ENCODE data around the gene ZNF232. TPM values are rescaled to one million over a fixed set of nuclear protein-coding genes. Genes with fewer than 3 reads are reported as not detected.
"Not testable (repeated sequence)": the region's sequence is repeated elsewhere in the genome, so short reads cannot be mapped to it uniquely, and the experiment has no call there.

ZNF232 gene
- total RNA-seq, 1 experiment from 2014 or later: 11.1 TPM

- CTCF ChIA-PET: no interaction called here
- Histone ChIP-seq H3K27me3 (ENCODE audit: insufficient read depth, low read length) (no peaks in the 10 kb centered on the region), H3K27ac (ENCODE audit: low read depth, low read length) (no peak overlapping the region), H3K9me2 (ENCODE audit: insufficient read depth) (no peaks in the 10 kb centered on the region), H3K4me2 (ENCODE audit: low read length) (no peak overlapping the region), H3K36me3 (ENCODE audit: control insufficient read depth in 1 of 2, insufficient read depth in 2 of 2, low read length in 2 of 2) (no peaks in the 10 kb centered on the region), H3K4me3 (replicated peaks in 1 of 2; ENCODE audit: low read depth in 1 of 2, low read length in 2 of 2) (no peak overlapping the region), H2AFZ (ENCODE audit: low read depth, low read length, poor library complexity, severe bottlenecking) (no peak overlapping the region), H4K20me1 (ENCODE audit: insufficient read depth) (no peaks in the 10 kb centered on the region), H3K79me2 (ENCODE audit: insufficient read depth, low read length) (no peaks in the 10 kb centered on the region), H3K9ac (ENCODE audit: low read length) (no peak overlapping the region), H3K4me1 (ENCODE audit: control insufficient read depth in 1 of 2, insufficient read depth in 2 of 2, low read length in 2 of 2) (no peaks in the 10 kb centered on the region), H3K9me3 (ENCODE audit: control insufficient read depth in 1 of 2, insufficient read depth in 1 of 2, low read depth in 1 of 2, low read length in 2 of 2) (no peaks in the 10 kb centered on the region)
- BruUV-seq (replicated peaks): no TSS peak
- POLR2A ChIA-PET: no interaction called here
- TF ChIP-seq ZNF274 (IDR thresholded peaks at IDR 0.05; ENCODE audit: low read depth, low read length) (no peak), EGR1 (IDR thresholded peaks at IDR 0.05; ENCODE audit: low read depth) (no peak), POLR2AphosphoS5 (IDR thresholded peaks at IDR 0.05; ENCODE audit: low read depth, low read length) (no peak), ZFX (IDR thresholded peaks at IDR 0.05) (no peak), CBX3 (IDR thresholded peaks at IDR 0.05; ENCODE audit: low read depth) (no peak)
- TF ChIP-seq, protein P1, sequence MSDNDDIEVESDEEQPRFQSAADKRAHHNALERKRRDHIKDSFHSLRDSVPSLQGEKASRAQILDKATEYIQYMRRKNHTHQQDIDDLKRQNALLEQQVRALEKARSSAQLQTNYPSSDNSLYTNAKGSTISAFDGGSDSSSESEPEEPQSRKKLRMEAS (IDR thresholded peaks at IDR 0.05): no peak
- ATAC-seq (no peak), DNase-seq (ENCODE audit: low read depth, low spot score) (no peak)
- RAD21 ChIA-PET (ENCODE audit: low non-redundant PET in 1 of 2, low total read pairs in 2 of 2, uncharacterized antibody in 2 of 2, unreplicated experiment in 2 of 2): no interaction called here
- intact Hi-C loops (cut with micrococcal nuclease): no loop called here
Observed at GRCh38 chr17:5128905-5129535, 17.3 kb upstream of the ZNF232 start.

DNA sequence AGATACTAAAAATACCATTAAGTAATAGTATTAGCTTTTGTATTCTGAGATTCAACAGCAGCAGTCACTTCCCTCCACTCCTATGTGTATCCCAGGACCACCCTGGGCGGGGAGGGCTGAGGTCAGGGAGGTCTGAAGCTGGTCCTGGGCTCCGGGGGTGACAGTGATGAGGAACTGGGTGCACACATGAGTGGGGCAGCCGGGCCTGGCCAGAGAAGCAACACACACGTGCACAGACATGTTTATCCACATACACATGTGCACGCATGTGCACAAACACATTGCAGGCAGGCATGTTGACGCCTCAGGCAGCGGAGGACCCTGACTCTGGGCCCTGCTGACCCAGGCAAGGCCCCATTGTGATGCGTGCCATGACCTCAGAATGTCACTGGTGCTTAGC lies 16.7 kb upstream of the ZNF232 start:
- DNase-seq (ENCODE audit: low read depth, low spot score); POLR2A ChIA-PET; H3K4me1 ChIP-seq (ENCODE audit: control insufficient read depth in 1 of 2, insufficient read depth in 2 of 2, low read length in 2 of 2); RAD21 ChIA-PET (ENCODE audit: low non-redundant PET in 1 of 2, low total read pairs in 2 of 2, uncharacterized antibody in 2 of 2, unreplicated experiment in 2 of 2); H3K4me2 ChIP-seq (ENCODE audit: low read length); H3K36me3 ChIP-seq (ENCODE audit: control insufficient read depth in 1 of 2, insufficient read depth in 2 of 2, low read length in 2 of 2); H3K79me2 ChIP-seq (ENCODE audit: insufficient read depth, low read length); H3K4me3 ChIP-seq (replicated peaks in 1 of 2; ENCODE audit: low read depth in 1 of 2, low read length in 2 of 2); BruUV-seq (replicated peaks); H4K20me1 ChIP-seq (ENCODE audit: insufficient read depth); H2AFZ ChIP-seq (ENCODE audit: low read depth, low read length, poor library complexity, severe bottlenecking); CTCF ChIA-PET; ATAC-seq; H3K27ac ChIP-seq (ENCODE audit: low read depth, low read length); H3K27me3 ChIP-seq (ENCODE audit: insufficient read depth, low read length); intact Hi-C loops (cut with micrococcal nuclease); H3K9me2 ChIP-seq (ENCODE audit: insufficient read depth); H3K9ac ChIP-seq (ENCODE audit: low read length); H3K9me3 ChIP-seq (ENCODE audit: control insufficient read depth in 1 of 2, insufficient read depth in 1 of 2, low read depth in 1 of 2, low read length in 2 of 2): not testable (repeated sequence)

Measured in HCT116 (cell line).